DOHH2 (cell line): ENCODE measurements around the gene GUCD1.

Experiments used
- CTCF ChIP-seq: fragments of 200-600 bp; sonication (generic); IDR thresholded peaks from one replicate; pipeline ENCODE4 v1.5.1; 2014; ENCODE audit warnings: antibody characterized with exemption, mild to moderate bottlenecking, low read depth, low read length; ENCODE audit not compliant: poor library complexity, severe bottlenecking
- EZH2phosphoT487 ChIP-seq: fragments of 200-600 bp; sonication (generic); IDR thresholded peaks from 2 replicates; pipeline ENCODE4 v1.6.1; 2017; ENCODE audit warnings: borderline replicate concordance, mild to moderate bottlenecking, antibody characterized with exemption, low read length, moderate library complexity, mixed read lengths

GRCh38 chr22:24535348-24535747 is 19.6 kb downstream of the GUCD1 start:
- TF ChIP-seq CTCF, result no peak
- TF ChIP-seq EZH2phosphoT487, result no peak
